Activated gamma-delta T cell (primary cell): ENCODE results near the gene FAM98A.

Experiments
- DNase-seq: peaks from one replicate; lab custom pipeline; 2025; lab: John Stamatoyannopoulos, UW
- total RNA-seq, 2 donors: gene quantifications; one replicate each; lab custom pipeline; 2026; lab: John Stamatoyannopoulos, UW

The FAM98A gene
- total RNA-seq = 20.2 to 23.8 reads per million in 2 donors

DNA sequence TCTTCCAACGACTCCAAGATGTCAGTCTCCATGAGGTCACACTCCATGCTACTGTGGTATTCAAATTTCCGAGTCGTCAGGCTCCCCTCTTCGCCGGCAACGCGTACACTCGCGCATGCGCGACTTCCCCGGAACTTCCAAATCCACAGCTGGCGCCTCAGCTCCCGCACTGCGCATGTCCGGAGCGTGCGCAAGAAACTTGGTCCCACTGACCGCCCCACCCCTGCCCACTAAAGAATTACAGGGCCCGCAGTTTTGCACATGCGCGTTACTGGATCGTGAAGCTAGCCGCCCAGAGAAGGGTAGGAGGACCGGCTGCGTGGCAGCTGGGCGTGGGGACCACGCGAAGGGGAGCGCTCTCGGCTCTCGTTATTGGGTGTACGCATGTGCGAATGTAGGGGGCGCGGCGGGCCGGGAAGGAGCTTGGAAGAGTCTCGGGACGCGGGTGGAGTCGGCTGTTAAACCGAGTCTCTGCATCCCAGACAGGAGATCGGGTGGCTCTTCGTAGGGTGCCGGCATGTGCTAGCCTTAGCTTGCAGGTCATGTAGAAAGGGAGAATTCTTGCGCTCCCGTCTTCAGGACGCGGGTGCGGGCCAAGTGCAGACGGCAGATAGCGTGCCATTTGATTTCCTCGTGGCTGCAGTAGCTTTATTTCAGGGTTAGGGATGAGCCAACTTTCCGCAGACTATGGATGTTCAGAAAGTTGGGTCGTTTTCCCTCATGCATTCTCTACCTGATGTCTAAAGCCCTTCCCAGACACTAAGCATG lies at the start of gene FAM98A:
FAM98A (minus strand) TSS at position 125 of the 768 bp plus-strand sequence; CDS start at position 47, 78 bp downstream.
- DNase-seq = peak; percentile 93

DNA sequence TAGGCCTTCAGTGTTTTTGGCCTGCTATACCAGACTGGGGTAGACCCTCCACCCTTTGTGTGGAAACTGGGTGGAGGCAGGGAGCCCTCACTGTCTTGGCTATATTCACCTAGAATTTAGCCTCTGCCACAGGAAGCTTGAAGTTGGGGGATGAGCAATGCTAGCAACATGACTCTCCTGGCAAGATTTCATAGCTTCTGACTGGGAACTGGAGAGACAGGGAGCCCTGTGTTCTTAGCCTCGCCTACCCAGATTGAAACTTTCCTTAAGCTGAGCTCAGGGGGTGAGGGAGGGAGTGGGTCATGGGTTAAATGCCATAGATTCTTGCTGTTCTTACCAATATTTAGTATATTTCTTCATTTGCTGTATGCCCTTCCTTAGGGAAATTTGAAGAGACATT lies 46.8 kb upstream of the FAM98A start:
- no peak for DNase-seq

DNA sequence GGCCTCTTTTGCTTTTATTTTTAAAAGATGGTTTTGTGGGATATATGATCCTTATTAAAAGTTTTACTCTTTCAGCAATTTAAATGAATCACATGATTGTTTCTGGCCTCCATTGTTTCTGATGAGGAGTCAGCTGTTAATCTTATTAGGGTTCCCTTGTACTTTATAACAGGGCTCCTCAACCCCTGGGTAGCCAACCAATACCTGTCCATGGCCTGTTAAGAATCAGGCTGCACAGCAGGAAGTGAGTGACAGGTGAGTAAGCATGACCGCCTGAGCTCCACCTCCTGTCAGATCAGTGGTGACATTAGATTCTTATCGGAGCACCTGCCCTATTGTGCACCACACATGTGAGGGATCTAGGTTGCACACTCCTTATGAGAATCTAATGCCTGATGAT lies 45.1 kb upstream of the FAM98A start:
- DNase-seq = no peak

DNA sequence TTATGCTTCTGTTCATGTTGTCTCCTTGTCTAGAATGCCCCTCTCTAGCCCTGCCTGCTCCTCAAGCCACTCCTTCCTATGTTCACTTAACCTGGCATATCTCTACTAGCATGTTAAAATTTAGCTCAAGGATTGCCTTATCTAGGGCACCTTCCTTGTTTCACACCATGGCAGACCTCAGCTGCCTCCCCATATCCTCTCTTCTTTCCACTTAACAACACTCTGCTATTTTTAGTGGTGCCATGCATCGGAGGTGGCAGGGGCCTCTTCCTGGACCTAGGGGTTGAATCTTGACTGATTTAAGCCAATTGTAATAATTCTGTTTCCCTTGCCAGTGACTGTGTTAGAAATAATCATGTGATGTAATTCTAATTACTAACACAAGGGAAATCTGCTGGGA lies 36.9 kb upstream of the FAM98A start:
- no peak for DNase-seq

DNA sequence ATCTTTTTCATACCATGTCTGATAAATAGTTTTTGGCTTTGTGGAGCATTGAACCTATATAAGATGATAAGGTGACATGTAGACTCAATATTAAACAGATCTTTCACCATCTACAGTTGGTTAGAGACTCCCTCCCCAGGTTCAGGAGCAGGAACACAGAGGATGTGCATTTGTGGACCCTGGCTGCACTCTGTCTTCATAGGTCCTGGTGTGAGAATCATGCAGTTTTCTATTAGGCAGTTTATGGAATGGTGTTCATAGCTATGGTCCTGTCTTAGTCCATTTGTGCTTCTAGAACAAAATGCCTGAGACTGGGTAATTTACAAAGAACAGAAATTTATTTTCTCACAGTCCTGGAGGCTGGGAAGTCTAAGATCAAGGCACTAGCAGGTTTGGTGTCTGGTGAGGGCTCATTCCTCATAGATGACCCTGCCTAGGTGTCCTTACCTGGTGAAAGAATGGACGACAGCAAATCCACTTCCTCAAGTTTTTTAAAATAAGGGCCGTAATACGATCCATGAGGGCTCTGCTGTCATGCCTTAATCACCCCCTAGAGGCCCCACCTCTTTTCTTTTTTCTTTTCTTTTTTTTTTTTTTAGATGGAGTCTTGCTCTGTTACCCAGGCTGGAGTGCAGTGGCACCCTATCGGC lies 35.3 kb upstream of the FAM98A start:
- DNase-seq = no peak

DNA sequence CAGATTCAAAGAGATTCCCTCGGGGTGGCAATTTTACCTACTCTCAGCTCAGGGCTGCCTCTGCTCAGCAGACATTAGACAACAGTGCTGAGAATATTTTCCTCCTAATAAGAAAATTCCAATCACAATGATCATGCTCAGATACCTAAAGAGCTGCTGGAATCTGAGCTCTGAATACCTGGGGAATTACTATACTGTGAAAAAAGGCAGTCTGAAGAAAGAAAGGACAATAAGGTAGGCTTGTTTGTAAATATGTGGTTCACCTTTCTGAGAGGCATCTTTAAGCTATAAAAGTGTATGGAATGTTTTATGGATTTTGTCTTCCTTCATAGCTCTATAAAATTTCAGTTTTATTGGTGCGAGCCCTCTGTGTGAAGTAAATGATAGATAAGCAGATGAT lies 34.2 kb upstream of the FAM98A start:
- no peak for DNase-seq

DNA sequence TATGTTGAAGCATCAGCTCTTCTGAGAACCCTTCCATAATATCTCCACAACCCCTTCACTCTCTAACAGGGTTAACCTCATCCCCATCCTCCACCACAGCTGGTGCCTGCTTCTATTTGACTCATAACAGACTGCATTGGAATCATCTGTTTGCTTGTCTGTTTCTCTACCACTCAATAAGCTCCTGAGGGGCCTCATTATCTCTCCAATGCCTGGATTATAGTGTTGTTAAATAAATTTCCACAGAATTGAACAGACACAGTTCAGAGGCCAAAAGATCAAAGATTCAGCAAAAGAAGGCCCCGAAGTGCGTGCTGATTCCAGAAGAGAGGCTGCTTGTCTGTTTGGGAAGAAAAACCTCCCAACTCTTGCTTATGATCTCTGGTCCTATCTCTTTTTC lies 33.7 kb upstream of the FAM98A start:
- no peak for DNase-seq

DNA sequence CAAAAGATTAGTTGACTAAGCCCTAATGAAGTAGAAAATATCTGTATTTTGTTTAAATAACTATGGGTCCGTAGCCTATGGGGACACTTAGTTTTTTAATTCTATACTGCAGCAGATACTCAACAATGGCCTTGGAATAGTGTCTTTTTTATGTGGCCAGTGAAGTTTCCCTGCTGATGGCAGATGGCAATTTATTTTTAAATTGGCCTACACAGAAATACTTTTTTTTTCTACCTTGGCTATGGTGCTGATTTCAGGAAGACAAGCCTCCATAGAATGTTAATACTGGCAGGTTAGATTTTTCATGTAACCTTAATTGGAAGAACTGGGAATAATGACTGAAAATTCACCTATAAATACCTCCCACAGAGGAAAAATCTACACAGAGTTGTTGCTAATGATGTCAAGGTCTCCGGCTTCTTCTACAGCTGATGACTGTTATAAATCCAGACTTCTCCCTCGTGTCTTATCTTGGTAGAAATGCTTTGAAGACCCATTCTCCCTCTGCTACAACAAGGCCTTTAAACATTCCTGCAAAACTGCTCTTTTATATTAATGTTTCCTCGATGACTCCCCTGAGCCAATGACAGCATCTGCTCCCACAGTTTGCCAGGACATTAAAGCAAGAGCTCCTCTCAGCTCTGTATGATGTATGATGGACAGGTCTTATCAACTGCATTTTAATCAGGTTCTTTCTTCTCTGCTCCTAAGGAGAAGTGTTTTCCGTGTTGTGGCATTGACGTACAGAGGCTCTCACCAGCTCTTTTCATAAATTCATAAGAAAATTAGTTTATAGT lies 29.1 kb upstream of the FAM98A start:
- no peak for DNase-seq

DNA sequence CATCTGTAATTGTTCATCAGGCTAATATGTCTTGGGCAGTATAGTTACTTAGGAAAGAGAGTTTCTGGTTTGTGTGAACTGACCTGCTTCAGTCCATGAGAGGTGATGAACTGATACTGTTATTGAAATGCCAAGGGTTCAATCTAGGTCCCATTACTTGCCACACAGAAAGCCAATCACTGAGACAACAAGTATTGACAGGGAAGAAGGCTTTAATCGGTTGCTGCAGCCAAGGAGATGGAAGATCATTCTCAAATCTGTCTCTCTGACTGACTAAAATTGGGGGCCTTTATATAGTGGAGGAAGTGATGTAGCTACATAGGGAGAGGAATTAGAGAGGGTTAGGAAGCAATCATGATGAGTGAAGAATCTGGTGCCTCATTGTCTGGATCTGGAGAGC lies 19.9 kb upstream of the FAM98A start:
- no peak for DNase-seq

DNA sequence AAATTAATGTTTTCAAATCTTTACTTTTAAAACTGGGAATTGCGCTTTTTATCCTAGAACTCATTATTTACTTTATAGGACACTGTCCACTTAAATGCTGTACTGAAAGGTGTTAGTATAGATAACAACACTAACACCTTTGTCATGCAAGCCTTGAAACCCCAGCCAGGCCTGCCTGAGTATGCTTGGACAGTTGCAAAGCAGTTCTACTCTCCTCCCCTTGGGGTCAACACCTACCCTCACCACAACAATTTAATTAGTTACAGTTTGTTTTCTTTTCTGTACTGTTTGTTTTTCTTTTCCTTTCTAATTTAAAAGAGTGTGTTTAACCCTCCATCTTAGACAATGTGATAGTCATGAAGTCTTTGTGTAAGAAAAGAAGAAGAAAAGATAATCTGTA lies 18.9 kb upstream of the FAM98A start:
- DNase-seq = no peak

DNA sequence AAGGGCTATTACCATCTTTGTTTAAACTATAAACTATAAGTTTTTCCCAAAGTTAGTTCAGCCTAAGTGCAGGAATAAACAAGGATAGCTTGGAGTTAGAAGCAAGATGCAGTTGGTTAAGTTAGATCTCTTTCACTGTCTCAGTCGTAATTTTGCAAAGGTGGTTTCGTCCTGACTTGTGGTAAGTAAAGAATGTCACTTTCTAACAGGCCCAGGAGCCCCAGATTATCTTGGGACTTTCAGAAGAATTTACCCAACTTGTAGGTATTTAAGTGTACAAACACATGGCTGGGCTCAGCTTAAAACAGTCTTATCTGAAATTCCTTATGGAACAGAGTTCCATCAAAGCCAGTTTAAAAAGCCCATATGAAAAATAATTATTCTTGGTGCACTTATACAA lies 18.3 kb upstream of the FAM98A start:
- no peak for DNase-seq

DNA sequence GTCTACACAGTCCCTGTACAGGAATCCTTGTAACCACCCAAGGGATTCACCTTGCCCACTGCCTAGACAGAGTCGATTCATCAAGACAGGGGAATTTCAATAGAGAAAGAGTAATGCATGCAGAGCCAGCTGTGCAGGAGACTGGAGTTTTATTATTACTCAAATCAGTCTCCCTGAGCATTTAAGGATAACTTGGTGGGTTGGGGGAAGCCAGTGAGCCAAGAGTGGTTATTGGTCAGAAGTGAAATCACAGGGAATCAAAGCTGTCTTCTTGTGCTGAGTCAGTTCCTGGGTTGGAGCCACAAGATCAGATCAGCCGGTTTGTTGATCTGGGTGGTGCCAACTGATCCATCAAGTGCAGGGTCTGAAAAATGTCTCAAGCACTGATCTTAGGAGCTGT lies 17.8 kb upstream of the FAM98A start:
- no peak for DNase-seq

DNA sequence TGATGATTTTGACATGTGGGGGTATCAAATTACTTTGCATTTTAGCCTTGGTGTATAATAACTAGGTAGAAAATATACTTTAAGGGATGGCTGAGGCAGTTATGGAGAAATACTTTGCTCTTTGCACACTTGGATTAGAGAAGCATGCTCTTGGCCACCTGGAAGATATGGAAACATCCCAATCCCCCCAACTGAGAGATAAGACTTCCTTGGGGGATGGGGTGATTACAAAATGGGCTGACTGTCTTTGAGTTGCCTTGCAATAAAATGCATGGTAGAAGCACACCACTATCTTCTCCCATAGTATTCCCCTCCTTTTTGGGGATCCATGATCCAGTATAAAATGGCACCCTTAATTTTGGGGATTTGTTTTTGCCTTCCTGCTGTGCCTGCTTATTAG lies 15.1 kb upstream of the FAM98A start:
- no peak for DNase-seq

DNA sequence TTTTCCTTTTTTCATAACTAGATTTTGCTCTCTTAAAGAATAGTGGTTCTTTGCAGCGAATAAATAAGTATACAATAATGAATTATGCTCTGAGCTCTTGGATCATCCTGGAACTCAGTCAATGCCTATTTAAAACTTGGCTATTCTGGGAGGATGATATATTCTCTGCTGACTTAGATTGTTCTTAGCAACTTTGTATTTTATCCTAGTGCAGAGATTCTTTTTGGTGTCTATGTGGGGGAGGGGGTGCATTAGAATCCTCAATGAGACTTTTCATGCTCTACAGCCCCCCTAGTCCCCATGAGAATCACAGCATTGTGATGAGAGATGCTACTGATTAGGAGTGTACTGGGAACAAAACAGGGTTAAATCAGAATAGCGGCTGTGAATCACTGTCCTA lies 8.8 kb upstream of the FAM98A start:
- no peak for DNase-seq

DNA sequence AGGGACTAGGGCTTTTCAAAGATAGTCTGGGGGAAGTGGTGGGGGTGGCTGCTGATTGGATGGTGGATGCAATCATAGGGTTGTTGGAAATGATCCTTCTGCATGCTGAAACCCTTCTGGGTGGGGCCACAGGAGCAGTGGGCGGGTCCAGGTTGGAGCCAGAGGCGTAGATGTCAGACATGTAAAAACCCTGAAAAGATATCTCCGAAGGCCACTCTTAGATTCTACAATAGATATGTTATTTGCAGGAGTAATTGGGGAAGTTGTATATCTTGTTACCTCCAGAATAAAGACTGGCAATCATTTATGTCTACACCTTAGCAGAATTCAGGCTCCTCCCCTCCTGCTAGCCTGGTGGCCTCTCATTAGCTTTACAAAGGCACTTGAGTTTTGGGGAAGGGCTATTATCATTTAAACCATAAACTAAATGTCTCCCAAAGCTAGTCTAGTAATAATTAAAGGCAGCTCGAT lies 8.2 kb upstream of the FAM98A start:
- no peak for DNase-seq

DNA sequence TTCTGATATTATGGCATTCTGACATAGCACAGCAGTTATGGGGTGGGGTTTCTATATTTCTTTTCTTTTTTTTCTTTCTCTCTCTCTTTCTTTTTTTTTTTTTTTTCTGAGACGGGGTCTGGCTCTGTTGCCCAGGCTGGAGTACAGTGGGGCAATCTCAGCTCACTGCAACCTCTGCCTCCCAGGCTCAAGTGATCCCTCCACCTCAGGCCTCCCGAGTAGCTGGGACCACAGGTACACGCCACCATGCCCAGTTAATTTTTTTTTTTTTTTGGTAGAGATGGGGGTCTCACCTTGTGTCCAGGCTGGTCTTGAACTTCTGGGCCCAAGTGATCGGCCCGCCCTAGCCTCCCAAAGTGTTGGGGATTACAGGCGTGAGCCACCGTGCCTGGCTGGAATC lies 7.5 kb upstream of the FAM98A start:
- no peak for DNase-seq

DNA sequence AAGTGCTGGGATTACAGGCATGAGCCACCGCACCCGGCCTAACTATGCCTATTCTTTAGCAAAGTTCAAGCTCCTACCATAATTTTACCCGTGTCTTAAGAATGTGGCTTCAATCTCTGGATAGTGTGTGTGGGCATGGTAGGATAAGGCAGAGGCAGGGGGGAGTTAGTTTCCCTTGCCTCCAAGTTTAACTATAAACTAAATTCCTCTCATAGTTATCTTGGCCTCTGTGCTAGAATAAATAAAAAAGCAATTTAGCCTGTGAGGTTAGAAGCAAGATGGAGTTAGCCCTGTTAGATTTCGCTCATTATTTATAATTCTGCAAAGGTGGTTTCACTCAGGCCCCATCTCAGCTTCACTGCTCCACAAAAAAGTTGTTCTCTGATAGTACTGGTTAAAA lies 7.0 kb upstream of the FAM98A start:
- DNase-seq = no peak

DNA sequence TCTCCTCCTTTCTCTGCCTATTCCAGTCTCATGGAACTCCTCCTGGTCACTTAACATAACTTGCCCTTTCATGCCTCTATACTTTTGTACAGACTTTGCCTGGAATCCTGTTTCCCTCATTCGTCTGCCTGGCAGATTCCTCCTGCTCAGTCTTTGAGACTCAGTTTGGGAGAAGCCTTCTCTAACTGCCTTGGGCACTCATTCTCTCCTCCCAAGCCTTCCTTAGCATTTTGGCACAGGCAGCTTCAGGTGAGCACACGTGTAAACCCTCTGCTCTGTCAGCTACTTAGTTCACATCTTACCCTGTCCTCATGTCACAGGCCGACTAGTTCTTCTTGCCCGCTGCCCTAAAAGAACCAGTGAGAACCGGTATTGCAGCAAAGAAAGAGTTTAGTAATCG lies 6.0 kb upstream of the FAM98A start:
- no peak for DNase-seq

DNA sequence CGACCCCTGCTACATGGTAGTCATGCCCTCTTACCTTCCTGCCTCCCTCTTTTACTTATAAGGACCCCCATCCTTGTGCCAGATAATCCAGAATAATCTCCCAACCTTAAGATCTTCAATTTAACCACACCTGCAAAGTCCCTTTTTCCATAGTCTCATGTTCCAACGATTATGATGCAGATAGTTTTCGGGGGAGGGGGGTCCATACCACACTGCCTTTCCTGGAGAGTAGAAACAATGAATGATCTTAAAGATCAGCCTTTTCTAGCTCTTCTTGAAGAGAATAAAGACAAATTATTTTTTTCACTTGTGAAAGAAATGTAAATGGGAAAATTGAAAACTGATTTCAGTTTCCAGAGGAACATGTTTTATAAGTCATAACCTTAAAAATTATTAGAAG lies 4.3 kb upstream of the FAM98A start:
- no peak for DNase-seq

DNA sequence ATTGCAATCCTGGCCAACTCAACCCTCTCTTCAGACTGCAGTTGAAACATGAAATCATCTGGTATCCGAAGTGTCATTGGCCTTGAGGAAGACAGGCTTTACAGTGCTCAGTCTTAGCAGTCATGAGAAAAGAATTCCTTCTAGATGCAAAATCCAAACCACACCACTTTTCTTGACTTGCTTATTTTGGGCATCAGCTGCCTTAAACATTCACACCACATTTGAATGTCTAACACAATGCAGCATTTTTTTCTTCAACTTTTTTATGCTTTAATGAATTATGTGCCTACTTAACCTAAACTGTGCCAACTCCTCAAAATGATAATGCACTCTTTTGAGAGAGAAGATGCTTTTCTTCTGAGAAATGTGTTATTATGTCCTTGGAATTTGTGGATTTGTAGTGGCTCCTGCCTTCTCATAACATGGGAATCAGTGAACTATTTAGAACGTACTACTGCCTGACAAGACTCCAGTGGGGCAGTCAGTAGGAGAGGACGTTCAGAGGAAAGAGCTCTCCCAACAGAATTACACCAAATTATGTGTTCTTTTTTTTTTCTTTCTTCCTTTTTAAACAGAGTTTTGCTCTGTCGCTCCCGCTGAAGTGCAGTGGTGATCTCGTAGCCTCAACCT lies 3.2 kb upstream of the FAM98A start:
- no peak for DNase-seq

DNA sequence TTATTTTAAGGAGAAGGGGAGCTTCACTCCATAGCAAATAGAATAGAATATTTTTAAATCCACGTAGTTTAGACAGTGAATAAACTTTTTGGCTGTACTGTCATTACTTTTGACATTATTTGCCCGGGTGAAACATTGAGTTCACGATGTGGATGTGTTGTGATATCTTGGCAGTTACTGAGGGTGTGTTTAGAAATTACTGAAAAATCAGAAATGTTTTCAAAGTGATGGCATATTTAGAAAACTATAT lies 769 bp upstream of the FAM98A start:
- no peak for DNase-seq

DNA sequence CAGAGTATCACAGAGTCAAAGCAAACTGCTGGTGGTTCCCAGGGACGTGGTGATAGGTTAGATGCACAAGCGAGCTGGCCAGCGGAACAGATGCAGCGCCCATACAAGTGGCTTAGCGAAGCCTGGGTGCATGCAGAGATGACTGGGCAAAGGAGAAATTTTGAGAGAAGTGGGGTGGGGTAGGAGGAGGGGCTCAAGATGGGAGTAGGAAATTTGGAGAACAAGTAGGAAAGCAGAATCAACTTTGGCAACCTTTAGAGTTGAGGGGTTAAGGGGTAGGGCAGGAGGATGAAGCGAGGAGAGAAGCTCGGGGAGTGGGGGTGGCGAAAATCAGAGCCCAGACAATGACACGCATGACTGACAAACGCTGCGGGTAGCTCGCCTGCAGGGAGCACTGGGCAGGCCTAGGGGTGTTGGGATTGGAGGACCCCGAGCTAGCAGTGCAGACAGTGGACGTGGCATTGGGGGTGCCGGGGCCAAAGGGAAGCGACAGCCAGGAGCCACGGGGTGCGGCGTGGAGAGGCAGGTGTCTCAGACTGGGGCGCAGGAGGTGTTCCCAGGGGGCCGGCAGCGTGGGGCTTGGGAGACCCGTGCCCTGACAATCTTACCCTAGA lies 431 bp downstream of the FAM98A start:
- no peak for DNase-seq
